Activated CD8-positive, alpha-beta T cell treated with anti-CD3 and anti-CD28 coated beads for 36 hours (primary cell): ENCODE results near the gene GORASP1. TPM values are rescaled to one million over a fixed set of nuclear protein-coding genes. Genes with fewer than 3 reads are reported as not detected.

Experiments used
- ATAC-seq: fragments of 200-7000 bp; cut with Tn5 transposase; one replicate; pipeline ENCODE4 v1.10.0; 2021; ENCODE audit warnings: mild to moderate bottlenecking, moderate library complexity
- CTCF ChIA-PET: fragments of 350-600 bp; sonication (Branson Sonifier 250); formaldehyde crosslinking; loops from one replicate; lab custom pipeline; 2021; ENCODE audit warnings: antibody characterized with exemption; lab: Charles Lee
- POLR2A ChIA-PET: fragments of 350-600 bp; sonication (Branson Sonifier 250); formaldehyde crosslinking; loops from one replicate; lab custom pipeline; 2021; ENCODE audit warnings: antibody characterized with exemption; lab: Charles Lee
- DNase-seq: peaks from one replicate; pipeline ENCODE4 v3.0.0-alpha.2; 2020
- H3K27ac Mint-ChIP-seq: one replicate; pipeline ENCODE4 v1.8.0; 2021; ENCODE audit warnings: mild to moderate bottlenecking, mixed read lengths
- H3K27me3 Mint-ChIP-seq: one replicate; pipeline ENCODE4 v1.8.0; 2021; ENCODE audit warnings: mixed read lengths
- H3K36me3 Mint-ChIP-seq: one replicate; pipeline ENCODE4 v1.8.0; 2021; ENCODE audit warnings: low read depth, mixed read lengths
- H3K4me1 Mint-ChIP-seq: one replicate; pipeline ENCODE4 v1.8.0; 2021; ENCODE audit warnings: low read depth, mixed read lengths
- H3K4me3 Mint-ChIP-seq: one replicate; pipeline ENCODE4 v1.8.0; 2021; ENCODE audit warnings: mild to moderate bottlenecking, moderate library complexity, mixed read lengths
- H3K9me3 Mint-ChIP-seq: one replicate; pipeline ENCODE4 v1.8.0; 2021; ENCODE audit warnings: mixed read lengths
- CTCF ChIP-seq: fragments of 200-600 bp; IDR thresholded peaks from one replicate; pipeline ENCODE4 v1.8.0; 2022; ENCODE audit warnings: antibody characterized with exemption, mild to moderate bottlenecking
- intact Hi-C: fragments of 100-400 bp; cut with micrococcal nuclease; formaldehyde crosslinking; loops from one replicate; pipeline ENCODE4 v1.10.0; 2022
- total RNA-seq, 2 experiments: library from RNA; stranded (reverse); gene quantifications; one replicate each; pipeline ENCODE4 v1.2.3, GENCODE V29; 2021

The GORASP1 gene
- total RNA-seq, 2 experiments from 2014 or later: 16.2 to 18.3 TPM

- ATAC-seq (no peak), DNase-seq (no peak)
- POLR2A ChIA-PET: no interaction called here
- peak overlapping the region; percentile 34 for H3K27ac Mint-ChIP-seq
- intact Hi-C loops: no loop called here
- H3K27me3 Mint-ChIP-seq: no peaks in the 10 kb centered on the region
- TF ChIP-seq CTCF: no peak
- H3K36me3 Mint-ChIP-seq: peaks cover 12% of the 10 kb centered on the region
- peaks cover 2% of the 10 kb centered on the region for H3K4me1 Mint-ChIP-seq
- no peaks in the 10 kb centered on the region for H3K9me3 Mint-ChIP-seq
- H3K4me3 Mint-ChIP-seq: no peak overlapping the region
- CTCF ChIA-PET: interaction anchor here (0.9 to 4.1 kb wide), 3 partner anchors 14 to 194 kb away, joined by 3 to 16 read pairs (median 5); no protein-coding TSS in a partner anchor
Observed at GRCh38 chr3:39094851-39095677, 12.4 kb downstream of the GORASP1 start.

GRCh38 chr3:39090922-39091321 is 16.5 kb downstream of the GORASP1 start:
- ChIA-PET CTCF (interaction anchor here (4.1 kb wide), 1 partner anchor 197 kb away, joined by 16 read pairs; no protein-coding TSS in a partner anchor), POLR2A (no interaction called here)
- intact Hi-C loops: no loop called here
- Mint-ChIP-seq H3K4me3 (no peak overlapping the region), H3K27me3 (no peaks in the 10 kb centered on the region), H3K27ac (peak overlapping the region; percentile 4), H3K36me3 (peaks cover 14% of the 10 kb centered on the region), H3K9me3 (no peaks in the 10 kb centered on the region), H3K4me1 (peaks cover 2% of the 10 kb centered on the region)
- DNase-seq: peak; percentile 36
- ATAC-seq: peak; percentile 85
- no peak for TF ChIP-seq CTCF

- Mint-ChIP-seq H3K4me1 (peaks cover 2% of the 10 kb centered on the region), H3K36me3 (peaks cover 15% of the 10 kb centered on the region), H3K4me3 (no peak overlapping the region), H3K27me3 (no peaks in the 10 kb centered on the region), H3K27ac (no peak overlapping the region), H3K9me3 (no peaks in the 10 kb centered on the region)
- TF ChIP-seq CTCF: no peak
- intact Hi-C loops: no loop called here
- DNase-seq (no peak), ATAC-seq (no peak)
- ChIA-PET POLR2A (interaction anchor here (0.8 to 1.0 kb wide), 3 partner anchors 17 to 200 kb away, joined by 3 to 4 read pairs (median 4); partner anchors contain the start of genes GORASP1 and TTC21A), CTCF (no interaction called here)
Observed at GRCh38 chr3:39088889-39089288, 18.5 kb downstream of the GORASP1 start.

- H3K9me3 Mint-ChIP-seq: no peaks in the 10 kb centered on the region
- ATAC-seq: no peak
- TF ChIP-seq CTCF: no peak
- H3K4me1 Mint-ChIP-seq: peaks cover 3% of the 10 kb centered on the region
- CTCF ChIA-PET: no interaction called here
- H3K4me3 Mint-ChIP-seq: no peak overlapping the region
- no peak overlapping the region for H3K27ac Mint-ChIP-seq
- no peaks in the 10 kb centered on the region for H3K27me3 Mint-ChIP-seq
- DNase-seq: no peak
- H3K36me3 Mint-ChIP-seq: peaks cover 15% of the 10 kb centered on the region
- intact Hi-C loops: no loop called here
- POLR2A ChIA-PET: interaction anchor here (0.8 to 1.0 kb wide), 2 partner anchors 18 to 200 kb away, joined by 3 to 4 read pairs; no protein-coding TSS in a partner anchor
Observed at GRCh38 chr3:39088456-39088855, 19.0 kb downstream of the GORASP1 start.

GRCh38 chr3:39086144-39086543 is 21.3 kb downstream of the GORASP1 start:
- H3K9me3 Mint-ChIP-seq: no peaks in the 10 kb centered on the region
- no peak for ATAC-seq
- no peak for TF ChIP-seq CTCF
- ChIA-PET CTCF (interaction anchor here (1.4 to 1.9 kb wide), 2 partner anchors 15 to 43 kb away, joined by 3 to 6 read pairs; no protein-coding TSS in a partner anchor), POLR2A (no interaction called here)
- peaks cover 27% of the 10 kb centered on the region for H3K36me3 Mint-ChIP-seq
- no peak overlapping the region for H3K27ac Mint-ChIP-seq
- intact Hi-C loops: no loop called here
- no peak overlapping the region for H3K4me3 Mint-ChIP-seq
- no peaks in the 10 kb centered on the region for H3K27me3 Mint-ChIP-seq
- no peak for DNase-seq
- H3K4me1 Mint-ChIP-seq: peaks cover 18% of the 10 kb centered on the region
